ENCODE results near the gene EIF5.
"Not testable (repeated sequence)": the region's sequence is repeated elsewhere in the genome, so short reads cannot be mapped to it uniquely, and the experiment has no call there.

The EIF5 gene

DNA sequence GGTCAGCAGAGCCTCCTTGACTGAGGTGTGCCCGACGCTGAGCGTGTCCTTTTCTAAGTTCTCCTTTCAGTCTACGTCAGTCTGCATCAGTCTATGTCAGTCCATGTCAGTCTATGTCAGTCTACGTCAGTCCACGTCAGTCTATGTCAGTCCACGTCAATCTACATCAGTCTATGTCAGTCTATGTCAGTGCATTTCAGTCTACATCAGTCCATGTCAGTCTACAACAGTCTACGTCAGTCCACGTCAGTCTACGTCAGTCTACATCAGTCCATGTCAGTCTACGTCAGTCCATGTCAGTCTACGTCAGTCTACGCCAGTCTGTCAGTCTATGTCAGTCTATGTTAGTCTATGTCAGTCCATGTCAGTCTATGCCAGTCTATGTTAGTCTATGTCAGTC lies 15.9 kb downstream of the EIF5 start:
- H3K27me3 Mint-ChIP-seq (ENCODE audit: low read depth, poor library complexity), result peaks cover 13% of the 10 kb centered on the region
- TF ChIP-seq CTCF (IDR thresholded peaks at IDR 0.05), result no peak

GRCh38 chr14:103353362-103353761 lies 19.3 kb downstream of the EIF5 start:
- peaks cover 19% of the 10 kb centered on the region for H3K27me3 Mint-ChIP-seq (ENCODE audit: low read depth, poor library complexity)
- H3K27ac Mint-ChIP-seq, result no peak overlapping the region
- peaks cover 7% of the 10 kb centered on the region for H3K9me3 Mint-ChIP-seq
- TF ChIP-seq CTCF (IDR thresholded peaks at IDR 0.05), result no peak
- no peaks in the 10 kb centered on the region for H3K36me3 Mint-ChIP-seq (ENCODE audit: low read depth)
- no peak overlapping the region for H3K4me3 Mint-ChIP-seq
- peaks cover 6% of the 10 kb centered on the region for H3K4me1 Mint-ChIP-seq
- DNase-seq, result no peak

More for the DNA sequence above, 15.9 kb downstream of the EIF5 start:
- Mint-ChIP-seq H3K9me3 (peaks cover 7% of the 10 kb centered on the region), H3K4me3 (no peak overlapping the region), H3K27ac (no peak overlapping the region), H3K4me1 (peaks cover 17% of the 10 kb centered on the region), H3K36me3 (ENCODE audit: low read depth) (peaks cover 6% of the 10 kb centered on the region)
- DNase-seq, result no peak

GRCh38 chr14:103354141-103354540 lies 20.1 kb downstream of the EIF5 start:
- Mint-ChIP-seq H3K4me1 (peaks cover 4% of the 10 kb centered on the region), H3K27me3 (ENCODE audit: low read depth, poor library complexity) (peaks cover 16% of the 10 kb centered on the region), H3K4me3 (no peak overlapping the region), H3K36me3 (ENCODE audit: low read depth) (no peaks in the 10 kb centered on the region), H3K9me3 (peaks cover 7% of the 10 kb centered on the region), H3K27ac (no peak overlapping the region)
- DNase-seq, result no peak
- TF ChIP-seq CTCF (IDR thresholded peaks at IDR 0.05), result no peak

- no peak overlapping the region for H3K4me3 Mint-ChIP-seq
- H3K36me3 Mint-ChIP-seq (ENCODE audit: low read depth), result no peaks in the 10 kb centered on the region
- peaks cover 16% of the 10 kb centered on the region for H3K9me3 Mint-ChIP-seq
- peaks cover 16% of the 10 kb centered on the region for H3K27me3 Mint-ChIP-seq (ENCODE audit: low read depth, poor library complexity)
- H3K4me1 Mint-ChIP-seq, result peaks cover 4% of the 10 kb centered on the region
- no peak for DNase-seq
- TF ChIP-seq CTCF (IDR thresholded peaks at IDR 0.05), result no peak
- no peak overlapping the region for H3K27ac Mint-ChIP-seq
Observed at GRCh38 chr14:103356024-103356682, 22.1 kb downstream of the EIF5 start.

- not testable (repeated sequence) for H3K4me3 Mint-ChIP-seq; H3K36me3 Mint-ChIP-seq (ENCODE audit: low read depth); H3K4me1 Mint-ChIP-seq; DNase-seq
- Mint-ChIP-seq H3K9me3 (peaks cover 30% of the 10 kb centered on the region), H3K27ac (peak overlapping the region; percentile 61), H3K27me3 (ENCODE audit: low read depth, poor library complexity) (peaks cover 16% of the 10 kb centered on the region)
Observed at GRCh38 chr14:103357552-103357951, 23.5 kb downstream of the EIF5 start.

DNA sequence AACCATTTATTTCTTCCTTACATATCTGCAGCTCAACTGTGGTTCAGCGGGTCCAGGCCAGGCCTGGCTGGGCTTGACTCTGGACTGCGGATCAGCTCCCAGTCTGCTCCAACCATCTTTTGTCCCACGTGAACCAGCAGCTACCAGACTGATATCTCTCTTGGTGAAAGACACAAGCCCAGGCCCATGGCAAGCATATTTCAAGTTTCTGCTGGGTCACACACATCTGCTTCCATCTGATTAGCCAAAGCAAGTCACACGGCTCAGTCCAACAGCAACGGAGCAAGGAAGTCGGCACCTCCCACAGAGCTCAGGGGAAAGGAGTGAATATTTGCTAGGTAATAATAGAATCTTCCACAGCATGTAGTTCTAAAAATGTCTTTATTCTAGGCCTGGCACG lies 26.5 kb downstream of the EIF5 start:
- Mint-ChIP-seq H3K4me1 (peaks cover 4% of the 10 kb centered on the region), H3K27me3 (ENCODE audit: low read depth, poor library complexity) (peaks cover 13% of the 10 kb centered on the region), H3K27ac (no peak overlapping the region), H3K36me3 (ENCODE audit: low read depth) (peaks cover 10% of the 10 kb centered on the region), H3K4me3 (no peak overlapping the region), H3K9me3 (peaks cover 51% of the 10 kb centered on the region)
- DNase-seq, result no peak
- TF ChIP-seq CTCF (IDR thresholded peaks at IDR 0.05), result no peak

All from nephron progenitor cell (in vitro differentiated cells).